Islet precursor cell (in vitro differentiated cells): Measurements from ENCODE around the gene HIVEP3.
"Not testable (repeated sequence)": the region's sequence is repeated elsewhere in the genome, so short reads cannot be mapped to it uniquely, and the experiment has no call there.

ENCODE experiments used
- DNase-seq: peaks from one replicate; pipeline ENCODE4 v3.0.0-alpha.2; 2018

Gene HIVEP3

DNA sequence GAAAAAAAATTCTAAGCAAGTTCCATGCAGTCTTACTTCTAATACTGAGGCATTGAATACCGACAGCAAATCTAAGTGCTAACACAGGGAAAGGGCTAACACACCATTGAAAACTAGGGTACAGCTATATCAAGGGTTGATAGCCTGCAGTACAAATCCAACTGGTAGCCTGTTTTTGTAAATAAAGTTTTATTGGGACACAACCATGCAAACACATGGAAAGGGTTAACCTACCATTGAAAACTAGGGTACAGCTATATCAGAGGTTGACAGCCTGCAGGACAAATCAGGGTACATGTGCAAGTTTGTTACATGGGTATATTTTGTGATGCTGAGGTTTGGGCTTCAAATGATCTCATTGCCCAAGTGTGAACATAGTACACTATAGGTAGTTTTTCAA, 212.9 kb downstream of the HIVEP3 start:
- no peak for DNase-seq

GRCh38 chr1:41704196-41704595, 214.5 kb downstream of the HIVEP3 start:
- no peak for DNase-seq

DNA sequence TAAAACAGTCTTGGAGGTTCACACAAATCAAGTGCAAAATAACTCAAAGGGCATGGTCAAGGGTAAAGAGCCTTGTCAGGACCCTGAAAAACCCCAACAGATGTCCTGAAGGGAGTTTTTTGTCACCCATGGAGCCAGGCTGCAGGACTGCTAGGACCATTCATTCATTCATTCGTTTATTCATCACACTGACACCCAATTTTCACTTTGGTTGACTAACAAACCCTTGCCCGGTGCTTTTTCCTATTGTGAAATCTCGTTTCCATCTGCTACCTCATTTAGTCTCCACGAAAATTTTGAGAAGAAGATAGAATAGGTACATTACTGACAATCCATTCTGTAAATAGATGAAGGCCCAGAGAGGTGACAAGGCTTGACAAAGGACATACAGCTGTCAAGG, 216.0 kb downstream of the HIVEP3 start:
- DNase-seq = no peak

DNA sequence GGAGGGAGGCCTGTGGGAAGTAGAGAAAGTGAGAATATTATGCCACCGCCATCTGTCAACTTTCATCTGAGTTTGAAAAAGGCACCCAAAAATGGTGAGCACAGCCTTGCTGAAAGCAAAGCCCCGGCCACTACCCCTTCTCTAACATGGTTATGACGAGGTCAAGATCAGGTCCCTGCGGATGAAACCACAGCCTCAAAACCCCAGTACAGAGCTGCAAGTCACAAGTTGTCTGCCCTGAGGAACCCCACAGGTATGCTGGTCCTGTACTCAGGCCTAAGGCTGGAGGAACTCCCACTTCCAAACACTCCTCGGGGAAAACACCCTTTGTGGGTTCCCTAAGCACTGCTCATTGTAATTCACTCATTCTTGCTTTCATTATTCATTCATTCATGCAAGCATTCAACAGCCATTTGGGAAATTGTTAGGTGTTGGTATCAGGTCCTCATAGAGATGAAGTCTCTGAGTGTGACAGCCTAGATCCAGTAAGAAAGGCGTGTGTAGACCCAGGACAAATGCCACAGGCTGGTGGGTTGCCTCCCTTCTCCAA, 217.7 kb downstream of the HIVEP3 start:
- DNase-seq = no peak

DNA sequence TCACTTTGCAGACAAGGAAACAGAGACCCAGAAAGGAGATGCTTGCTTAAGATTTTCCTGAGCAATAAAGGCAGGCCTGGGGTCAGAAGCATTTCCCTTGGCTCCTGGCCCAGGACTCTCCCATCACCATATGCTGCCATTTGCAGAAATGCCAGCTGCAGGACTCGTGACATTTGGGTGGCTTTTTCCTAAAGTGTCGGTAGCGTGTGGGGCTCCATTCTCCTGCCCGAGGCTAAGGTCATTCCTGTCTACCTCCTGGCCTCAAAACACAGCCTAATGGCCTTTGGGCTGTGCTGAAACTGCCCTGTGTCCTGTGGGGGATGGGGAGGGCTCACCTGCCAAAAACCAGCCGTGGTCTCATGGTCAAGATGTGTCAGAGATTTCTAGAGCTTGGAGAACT, 218.1 kb downstream of the HIVEP3 start:
- DNase-seq = no peak

DNA sequence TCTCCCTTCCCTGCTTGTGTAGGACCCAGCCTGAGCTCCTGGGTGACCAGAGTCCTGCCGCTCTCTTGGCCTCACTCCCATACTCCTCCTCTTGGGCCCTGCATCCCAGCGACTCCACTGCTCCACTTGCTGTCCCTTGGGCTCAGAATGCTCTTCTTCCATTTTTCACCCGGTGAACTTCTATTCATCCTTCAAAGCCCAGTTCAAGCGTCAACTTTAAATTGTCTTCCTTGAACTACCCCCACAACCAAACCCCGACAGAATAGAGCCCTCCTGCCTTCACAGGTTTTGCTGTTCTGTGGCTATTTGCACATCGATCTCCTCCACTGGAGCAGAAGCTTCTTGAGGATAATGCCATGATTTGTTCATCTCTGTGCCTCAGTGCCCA, 218.9 kb downstream of the HIVEP3 start:
- DNase-seq = no peak

DNA sequence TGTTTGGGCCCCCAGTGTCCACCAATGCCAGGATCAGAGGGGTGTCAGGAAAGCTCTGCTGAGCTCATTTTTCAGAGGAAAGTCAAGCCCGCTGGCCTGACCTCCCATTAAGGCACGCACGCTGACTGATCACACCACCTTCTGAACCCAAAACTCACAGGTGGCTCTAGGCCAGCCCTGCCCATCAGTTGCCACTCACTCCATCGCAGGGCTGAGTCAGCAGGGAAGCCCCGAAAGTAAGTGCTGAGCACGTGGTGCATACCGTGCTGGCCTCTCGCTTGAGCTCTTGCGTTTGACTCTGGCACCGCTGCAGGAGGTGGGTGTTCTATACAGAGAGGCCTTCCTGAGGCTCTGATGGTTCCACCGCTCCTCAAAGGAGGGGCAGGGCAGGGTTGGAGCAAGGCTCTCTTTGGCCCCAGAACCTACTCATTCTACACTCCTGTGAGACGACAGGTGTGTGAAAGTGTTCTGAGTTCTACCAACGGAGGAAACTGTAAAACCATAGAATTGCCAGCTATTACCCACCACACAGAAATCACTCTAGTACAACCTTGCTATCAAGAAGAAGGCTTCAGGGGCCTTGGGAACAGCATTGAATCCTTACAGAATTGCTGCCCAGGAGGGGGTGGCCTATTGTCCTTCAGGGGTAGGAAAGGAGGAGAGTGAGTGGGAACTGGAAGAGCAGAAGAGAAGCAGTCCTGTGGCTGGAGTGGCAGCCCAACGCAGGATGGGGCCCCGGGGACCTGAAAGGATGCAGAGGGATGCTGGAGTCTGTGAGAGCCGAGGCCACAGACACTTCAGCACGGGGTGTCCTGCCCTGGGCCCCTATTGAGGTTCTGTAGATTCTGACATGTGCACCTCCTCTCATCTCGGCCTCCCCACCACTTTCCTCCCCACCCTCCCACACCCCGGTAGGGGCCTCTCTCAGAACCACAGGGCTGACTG, 219.5 kb downstream of the HIVEP3 start:
- no peak for DNase-seq

GRCh38 chr1:41696381-41696780, 222.3 kb downstream of the HIVEP3 start:
- no peak for DNase-seq

- DNase-seq = no peak
These were observed 223.5 kb downstream of the HIVEP3 start for GRCh38 chr1:41695118-41695745.

DNA sequence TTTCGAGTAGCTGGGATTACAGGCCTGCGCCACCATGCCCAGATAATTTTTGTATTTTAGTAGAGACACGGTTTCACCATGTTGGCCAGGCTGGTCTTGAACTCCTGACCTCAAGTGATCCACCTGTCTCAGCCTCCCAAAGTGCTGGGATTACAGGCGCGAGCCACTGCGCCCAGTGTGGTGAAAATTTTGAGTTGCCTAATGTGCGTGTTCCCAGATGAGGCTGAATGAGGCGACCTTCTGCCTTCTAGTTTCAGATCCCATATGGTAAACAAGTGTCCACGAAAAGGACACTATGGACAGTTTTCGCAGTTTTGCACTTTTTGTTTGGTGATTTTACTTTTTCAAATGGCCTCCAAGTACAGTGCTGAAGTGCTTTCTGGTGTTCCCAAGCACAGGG, 226.8 kb downstream of the HIVEP3 start:
- DNase-seq = not testable (repeated sequence)

DNA sequence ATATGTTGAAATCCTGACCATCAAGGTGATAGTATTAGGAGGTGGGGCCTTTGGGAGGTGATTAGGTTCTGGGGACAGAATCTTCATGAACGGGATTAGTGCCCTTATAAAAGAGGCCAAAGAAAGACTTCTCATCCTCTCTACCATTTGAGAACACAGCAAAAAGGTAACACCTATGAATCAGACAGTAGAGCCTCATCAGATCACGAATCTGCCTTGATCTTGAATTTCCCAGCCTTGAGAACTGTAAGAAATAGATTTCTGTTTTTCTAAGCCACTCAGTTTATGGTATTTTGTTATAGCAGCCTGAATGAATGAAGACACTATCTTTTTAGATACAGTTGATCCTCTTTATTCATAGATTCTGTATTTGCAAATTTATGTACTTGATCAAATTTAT, 227.3 kb downstream of the HIVEP3 start:
- no peak for DNase-seq

- no peak for DNase-seq
These were observed 228.4 kb downstream of the HIVEP3 start for GRCh38 chr1:41690331-41690730.

- DNase-seq = no peak
These were observed 229.2 kb downstream of the HIVEP3 start for GRCh38 chr1:41689558-41689981.

- DNase-seq = no peak
These were observed 229.6 kb downstream of the HIVEP3 start for GRCh38 chr1:41689139-41689538.

- DNase-seq = no peak
These were observed 231.7 kb downstream of the HIVEP3 start for GRCh38 chr1:41687007-41687406.

DNA sequence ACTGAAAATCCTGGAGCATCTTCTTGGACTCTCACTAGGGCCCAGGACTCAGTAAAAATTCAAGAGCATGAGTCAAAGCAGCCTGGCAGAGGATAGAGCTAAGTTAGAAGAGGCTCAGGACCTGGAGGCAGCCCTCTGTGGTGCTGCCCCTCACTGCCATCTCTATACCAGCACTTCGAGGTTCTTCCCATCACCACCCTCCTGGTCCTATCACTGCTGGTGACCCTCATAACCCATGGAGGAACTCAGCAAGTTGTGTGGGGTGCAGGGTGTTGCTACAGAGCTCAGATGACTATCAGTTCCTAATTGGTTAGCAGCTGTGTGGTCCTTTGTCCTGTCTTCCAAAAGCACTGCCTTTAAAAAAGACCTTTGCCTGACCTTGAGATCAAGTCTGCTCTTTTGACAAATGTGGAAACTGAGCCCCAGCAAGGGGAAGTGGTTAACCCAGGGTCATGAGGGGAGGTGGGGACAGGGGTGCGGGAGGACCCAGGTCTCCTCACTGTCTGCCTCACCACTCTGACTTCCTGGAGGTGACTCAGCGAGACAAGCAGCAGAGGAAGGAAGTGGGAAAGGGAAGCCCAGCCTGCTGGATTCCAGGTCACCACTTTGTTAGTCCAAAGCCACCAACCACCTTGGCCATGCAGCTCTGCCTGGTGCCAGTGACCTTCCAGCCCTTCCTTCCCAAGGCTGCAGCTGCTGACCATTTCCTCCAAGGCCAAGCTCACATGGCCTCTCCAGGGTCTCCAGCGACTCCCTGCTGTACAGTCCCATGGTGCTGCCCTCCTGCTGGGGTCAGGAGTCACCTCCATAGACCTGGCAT, 234.8 kb downstream of the HIVEP3 start:
- peak; percentile 52 for DNase-seq

DNA sequence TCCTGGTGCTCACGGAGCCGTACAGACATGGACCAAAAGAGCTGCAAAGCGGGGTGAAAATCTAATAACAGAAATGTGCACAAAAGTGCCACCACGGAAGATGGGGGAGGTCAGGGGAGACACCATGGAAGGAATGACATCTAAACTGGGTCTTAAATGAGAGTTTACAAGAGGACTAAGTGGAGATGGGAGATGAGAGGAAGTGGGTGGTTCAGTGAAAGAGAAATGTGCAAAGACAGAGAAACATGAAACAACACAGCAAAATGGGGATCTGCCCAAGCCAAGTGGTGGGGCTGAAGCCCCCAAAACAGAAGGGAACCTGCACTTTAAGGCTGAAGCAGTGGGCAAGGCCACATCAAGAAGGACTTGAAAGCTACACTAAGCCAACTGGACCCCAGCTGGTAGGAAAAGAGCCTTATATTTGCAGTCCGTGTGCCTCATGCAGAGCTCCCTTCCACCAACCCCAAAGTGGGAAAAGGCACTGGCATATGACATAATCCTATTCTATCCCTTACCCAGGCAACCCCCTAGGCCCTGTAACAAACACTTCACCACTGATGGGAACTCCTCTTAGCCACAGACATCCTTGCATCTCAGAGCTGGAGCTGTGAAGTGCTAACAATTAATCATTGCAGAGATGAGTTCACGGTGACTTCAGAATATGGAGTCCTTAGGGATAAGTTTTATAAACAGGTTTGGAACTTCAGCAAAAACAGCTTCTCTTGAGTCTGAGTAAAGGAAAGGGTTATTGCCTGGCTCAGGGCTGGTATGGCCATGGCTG, 235.7 kb downstream of the HIVEP3 start:
- no peak for DNase-seq

GRCh38 chr1:41682149-41682548, 236.6 kb downstream of the HIVEP3 start:
- DNase-seq = no peak

- no peak for DNase-seq
These were observed 237.2 kb downstream of the HIVEP3 start for GRCh38 chr1:41681331-41682098.

GRCh38 chr1:41679994-41680393, 238.7 kb downstream of the HIVEP3 start:
- no peak for DNase-seq

- no peak for DNase-seq
These were observed 239.2 kb downstream of the HIVEP3 start for GRCh38 chr1:41679531-41679930.
